H1 (cell line): Measurements from ENCODE around the gene ITGA11. TPM values are rescaled to one million over a fixed set of nuclear protein-coding genes. Genes with fewer than 3 reads are reported as not detected.

Experiments
- CTCF ChIA-PET: fragments of 300-600 bp; sonication (Branson Sonifier 250); formaldehyde crosslinking; loops from one replicate; lab custom pipeline; 2021; ENCODE audit not compliant: partially characterized antibody; lab: Charles Lee
- POLR2A ChIA-PET: fragments of 300-600 bp; sonication (Branson Sonifier 250); formaldehyde crosslinking; loops from one replicate; lab custom pipeline; 2021; ENCODE audit warnings: inconsistent platforms; ENCODE audit not compliant: partially characterized antibody; lab: Charles Lee
- DNase-seq, 2 experiments: peaks; one replicate each; pipeline versions ENCODE4 v3.0.0 to v3.0.0-alpha.2; 2010 to 2022; ENCODE audit warnings: low spot score in 2 of 2, low read depth in 1 of 2, mixed read lengths in 1 of 2
- FAIRE-seq: peaks from 2 replicates; lab custom pipeline; 2011; peaks lifted over from hg19 to GRCh38; lab: Jason Lieb, UNC
- H2AFZ ChIP-seq: 2 replicates; pipeline ENCODE4 v1.8.1; 2012; ENCODE audit warnings: low read length, inconsistent platforms
- H2AK5ac ChIP-seq: 2 replicates; pipeline ENCODE4 v1.6.1; 2013; ENCODE audit warnings: low read depth, low read length
- H2BK120ac ChIP-seq: replicated peaks from 2 replicates; pipeline ENCODE3; 2013; ENCODE audit warnings: low read depth, low read length, inconsistent platforms
- H2BK12ac ChIP-seq: 2 replicates; pipeline ENCODE4 v1.6.1; 2013; ENCODE audit warnings: low read depth, low read length
- H2BK15ac ChIP-seq: 2 replicates; pipeline ENCODE4 v1.6.1; 2013; ENCODE audit warnings: low read length
- H2BK20ac ChIP-seq: 2 replicates; pipeline ENCODE4 v1.6.1; 2013; ENCODE audit warnings: low read length
- H2BK5ac ChIP-seq: 2 replicates; pipeline ENCODE4 v1.6.1; 2013; ENCODE audit warnings: low read depth, low read length
- H3K14ac ChIP-seq: 2 replicates; pipeline ENCODE4 v1.6.1; 2013; ENCODE audit warnings: inconsistent platforms; ENCODE audit not compliant: insufficient read length
- H3K18ac ChIP-seq: 2 replicates; pipeline ENCODE4 v1.6.1; 2013; ENCODE audit warnings: low read length; ENCODE audit errors: extremely low read depth
- H3K23ac ChIP-seq: 2 replicates; pipeline ENCODE4 v1.6.1; 2013; ENCODE audit warnings: inconsistent platforms; ENCODE audit not compliant: insufficient read length
- H3K23me2 ChIP-seq: 2 replicates; pipeline ENCODE4 v1.6.1; 2013; ENCODE audit warnings: low read depth, low read length
- H3K27ac ChIP-seq: 2 replicates; pipeline ENCODE4 v1.6.1; 2011; ENCODE audit warnings: low read depth, low read length, inconsistent platforms
- H3K27me3 ChIP-seq, 4 experiments: replicated peaks in 1 of 4; 1 replicate in 1 of 4; 2 replicates in 3 of 4; pipeline versions ENCODE4 v1.6.1 to v1.8.1; 2011 to 2013; ENCODE audit warnings: low read length in 3 of 4, mild to moderate bottlenecking in 3 of 4, inconsistent platforms in 2 of 4, mixed read lengths in 2 of 4, moderate library complexity in 1 of 4; ENCODE audit not compliant: control insufficient read depth in 3 of 4, insufficient read depth in 3 of 4; ENCODE audit errors: extremely low read depth in 1 of 4
- H3K36me3 ChIP-seq, 4 experiments: 2 replicates each; pipeline versions ENCODE4 v1.6.1 to v1.8.1; 2011 to 2013; ENCODE audit warnings: mild to moderate bottlenecking in 4 of 4, low read length in 3 of 4, moderate library complexity in 2 of 4, control low read depth in 1 of 4, inconsistent platforms in 1 of 4; ENCODE audit not compliant: insufficient read depth in 4 of 4, control insufficient read depth in 2 of 4
- H3K4ac ChIP-seq: replicated peaks from 2 replicates; pipeline ENCODE3; 2013; ENCODE audit warnings: low read length, low read depth, mixed read lengths, inconsistent platforms; ENCODE audit not compliant: insufficient read length
- H3K4me1 ChIP-seq, 4 experiments: replicated peaks in 1 of 4; 1 replicate in 1 of 4; 2 replicates in 3 of 4; pipeline versions ENCODE4 v1.6.1 to v1.8.1; 2011 to 2013; ENCODE audit warnings: low read length in 3 of 4, inconsistent platforms in 2 of 4, mixed read lengths in 1 of 4; ENCODE audit not compliant: insufficient read depth in 4 of 4, control insufficient read depth in 3 of 4
- H3K4me2 ChIP-seq, 2 experiments: 2 replicates each; pipeline versions ENCODE4 v1.6.1 to v1.8.1; 2011 to 2013; ENCODE audit warnings: low read depth in 2 of 2, low read length in 2 of 2, control low read depth in 1 of 2, inconsistent platforms in 1 of 2, mild to moderate bottlenecking in 1 of 2; ENCODE audit not compliant: insufficient read depth in 1 of 2
- H3K4me3 ChIP-seq, 4 experiments: fragments of 200-600, 300-600 bp in 1 of 4; sonication (generic), shearing (Covaris generic), sonication (Bioruptor Twin) in 1 of 4; 2 replicates each; pipeline versions ENCODE4 v1.5.1 to v1.8.1; 2011 to 2016; ENCODE audit warnings: low read length in 4 of 4, low read depth in 3 of 4, control low read depth in 2 of 4, inconsistent platforms in 2 of 4, mild to moderate bottlenecking in 2 of 4, mixed read lengths in 1 of 4, moderate library complexity in 1 of 4; ENCODE audit not compliant: insufficient read depth in 2 of 4; ENCODE audit errors: extremely low read depth in 1 of 4
- H3K56ac ChIP-seq: replicated peaks from 2 replicates; pipeline ENCODE3; 2013; ENCODE audit warnings: low read depth, mild to moderate bottlenecking, mixed read lengths, low read length, inconsistent platforms; ENCODE audit not compliant: insufficient read length
- H3K79me1 ChIP-seq: 2 replicates; pipeline ENCODE4 v1.6.1; 2013; ENCODE audit warnings: low read depth, low read length, control low read depth
- H3K79me2 ChIP-seq, 2 experiments: 2 replicates each; pipeline versions ENCODE4 v1.6.1 to v1.8.1; 2012 to 2013; ENCODE audit warnings: low read length in 2 of 2, mild to moderate bottlenecking in 2 of 2, inconsistent platforms in 1 of 2; ENCODE audit not compliant: insufficient read depth in 2 of 2, control insufficient read depth in 1 of 2
- H3K9ac ChIP-seq, 4 experiments: replicated peaks in 1 of 4; 1 replicate in 1 of 4; 2 replicates in 3 of 4; pipeline versions ENCODE4 v1.6.1 to v1.8.1; 2011 to 2013; ENCODE audit warnings: low read depth in 3 of 4, low read length in 3 of 4, control low read depth in 2 of 4, mild to moderate bottlenecking in 2 of 4, moderate library complexity in 2 of 4, inconsistent platforms in 1 of 4; ENCODE audit errors: extremely low read depth in 1 of 4
- H3K9me3 ChIP-seq, 2 experiments: 2 replicates each; pipeline versions ENCODE4 v1.6.1 to v1.8.1; 2012 to 2013; ENCODE audit warnings: mild to moderate bottlenecking in 2 of 2, moderate library complexity in 2 of 2, control low read depth in 1 of 2, inconsistent platforms in 1 of 2, low read depth in 1 of 2, low read length in 1 of 2, mixed read lengths in 1 of 2; ENCODE audit not compliant: insufficient read depth in 2 of 2
- H4K20me1 ChIP-seq, 2 experiments: replicated peaks in 1 of 2; 2 replicates each; pipeline versions ENCODE3 to v1.8.1; 2011 to 2013; ENCODE audit warnings: inconsistent platforms in 2 of 2, low read length in 2 of 2, mild to moderate bottlenecking in 1 of 2; ENCODE audit not compliant: insufficient read depth in 2 of 2, control insufficient read depth in 1 of 2
- H4K5ac ChIP-seq: 2 replicates; pipeline ENCODE4 v1.6.1; 2013; ENCODE audit warnings: low read length, low read depth, mixed read lengths, inconsistent platforms; ENCODE audit not compliant: insufficient read length
- H4K8ac ChIP-seq: 2 replicates; pipeline ENCODE4 v1.8.0; 2013; ENCODE audit warnings: mild to moderate bottlenecking, moderate library complexity, low read length, inconsistent platforms; ENCODE audit not compliant: insufficient read depth; ENCODE audit errors: extremely low read depth
- H4K91ac ChIP-seq: replicated peaks from 2 replicates; pipeline ENCODE3; 2013; ENCODE audit warnings: low read length, mixed read lengths, inconsistent platforms; ENCODE audit not compliant: insufficient read length
- CEBPB ChIP-seq: IDR thresholded peaks from 2 replicates; pipeline ENCODE4 v1.6.1; 2012; ENCODE audit warnings: low read depth, low read length
- CREB1 ChIP-seq: IDR thresholded peaks from 2 replicates; pipeline ENCODE4 v1.6.1; 2012; ENCODE audit warnings: inconsistent platforms
- CTBP2 ChIP-seq: IDR thresholded peaks from 2 replicates; pipeline ENCODE4 v1.7.0; 2011; ENCODE audit warnings: borderline replicate concordance, mild to moderate bottlenecking, moderate library complexity, mixed read lengths, low read length; ENCODE audit not compliant: insufficient read depth, insufficient read length
- EP300 ChIP-seq, 2 experiments: IDR thresholded peaks; 1 replicate in 1 of 2; 2 replicates in 1 of 2; pipeline ENCODE4 v1.6.1; 2011 to 2012; ENCODE audit warnings: low read depth in 2 of 2, low read length in 2 of 2, mild to moderate bottlenecking in 2 of 2, borderline replicate concordance in 1 of 2, inconsistent platforms in 1 of 2, moderate library complexity in 1 of 2
- EZH2 ChIP-seq: fragments of 200-600 bp; sonication (generic); IDR thresholded peaks from 2 replicates; pipeline ENCODE4 v1.7.1; 2012; ENCODE audit warnings: low read depth, mild to moderate bottlenecking, moderate library complexity, low read length, inconsistent platforms; ENCODE audit not compliant: severe bottlenecking
- FOSL1 ChIP-seq: IDR thresholded peaks from 2 replicates; pipeline ENCODE4 v1.6.1; 2011; ENCODE audit warnings: mild to moderate bottlenecking, low read depth, low read length, moderate library complexity; ENCODE audit not compliant: insufficient read depth
- KDM1A ChIP-seq: fragments of 200-600, 300-600 bp; sonication (generic); IDR thresholded peaks from 2 replicates; pipeline ENCODE4 v1.7.1; 2016; ENCODE audit warnings: mild to moderate bottlenecking, low read length, borderline replicate concordance
- KDM4A ChIP-seq: IDR thresholded peaks from one replicate; pipeline ENCODE4 v1.7.1; 2012; ENCODE audit warnings: low read depth, mild to moderate bottlenecking, moderate library complexity, low read length, inconsistent platforms; ENCODE audit not compliant: severe bottlenecking
- POU5F1 ChIP-seq: IDR thresholded peaks from 2 replicates; pipeline ENCODE4 v1.6.1; 2011; ENCODE audit warnings: low read depth, mild to moderate bottlenecking, low read length, moderate library complexity
- SIX5 ChIP-seq: IDR thresholded peaks from 2 replicates; pipeline ENCODE4 v1.6.1; 2011; ENCODE audit warnings: mild to moderate bottlenecking, low read depth, low read length
- WGBS, 2 experiments: shearing (Covaris generic) in 1 of 2; methylation state at CpG; one replicate each; pipeline versions ENCODE4 v1.1.6 to v1.1.7; 2013 to 2015; ENCODE audit warnings: low lambda C conversion rate in 2 of 2, mixed read lengths in 2 of 2, inconsistent platforms in 1 of 2, low coverage in 1 of 2, missing lambda C conversion rate in 1 of 2; ENCODE audit not compliant: insufficient replicate concordance in 2 of 2, insufficient coverage in 1 of 2, insufficient read length in 1 of 2; ENCODE audit errors: extremely low coverage in 1 of 2, missing lambda C conversion rate in 1 of 2; 5-methylcytosine and 5-hydroxymethylcytosine counted together
- polyA plus RNA-seq, 7 experiments: library from polyadenylated mRNA; depleted of rRNA in 3 of 7; stranded (reverse) in 5 of 7; unstranded in 2 of 7; fragments of >200 nt in 5 of 7; fragments of 200-250 nt in 2 of 7; gene quantifications; 1 replicate in 5 of 7; 2 replicates in 1 of 7; 4 replicates in 1 of 7; pipeline versions ENCODE4 v1.2.1 to v1.2.3, GENCODE V29; 2011 to 2013; ENCODE audit warnings: missing spikeins in 2 of 7, mixed read lengths in 2 of 7
- total RNA-seq: library from RNA; stranded (reverse); fragmentation: NEBNext Ultra II Directional; extraction: Animal tissue kit (Norgen Biotek cat#: 25700); gene quantifications from 2 replicates; pipeline ENCODE4 v1.2.1, GENCODE V29; 2021
- TF ChIP-seq, protein P1 (sequence below): IDR thresholded peaks from 2 replicates; pipeline ENCODE4 v1.6.1; 2012; ENCODE audit warnings: low read length, inconsistent platforms

Gene ITGA11
- total and polyA plus RNA-seq, 2 of the 8 experiments (the other 6 are each of a cell fraction or from before 2014, with no cell fraction given) = 0.05 to 0.06 TPM

DNA sequence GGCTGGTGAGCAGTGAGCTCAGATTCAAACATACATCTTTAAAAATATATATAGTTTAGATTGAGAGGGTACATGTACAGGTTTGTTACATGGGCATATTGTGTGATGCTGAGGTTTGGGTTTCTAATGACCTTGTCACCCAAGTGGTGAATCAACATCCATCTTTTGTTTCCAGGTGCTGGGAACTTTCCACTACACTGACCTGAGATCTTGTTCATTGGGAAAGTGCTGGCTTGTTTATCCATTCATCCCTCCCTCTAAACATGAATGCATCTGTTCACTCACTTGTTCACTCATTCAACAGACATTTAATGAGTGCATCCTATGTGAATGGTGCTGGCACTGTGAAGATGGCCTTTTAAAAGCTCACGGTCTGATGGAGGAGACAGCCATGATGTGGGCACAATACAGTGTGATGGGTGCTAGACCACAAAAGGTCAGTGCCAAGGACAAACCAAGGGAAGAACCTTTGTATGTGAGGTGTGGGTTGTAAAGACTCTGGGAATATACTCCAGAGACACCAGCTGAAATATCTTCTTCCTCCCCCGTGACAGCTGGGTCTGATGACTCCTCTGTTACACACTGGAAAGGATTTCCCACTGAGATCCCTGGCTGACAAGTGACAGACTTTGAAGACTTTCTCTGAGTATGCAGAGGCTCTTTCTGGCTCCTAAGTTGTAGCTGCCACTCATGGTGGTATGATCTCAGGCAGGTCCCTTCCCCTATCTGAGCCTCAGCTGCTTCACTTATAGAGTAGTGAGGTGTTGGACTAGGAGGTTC, 16.2 kb upstream of the ITGA11 start:
- Histone ChIP-seq H2BK20ac (no peak overlapping the region), H3K36me3 (no peaks in the 10 kb centered on the region), H3K27ac (no peak overlapping the region), H3K4ac (no peak overlapping the region), H3K27me3 (peaks cover 0 to 2% (median under 1%) of the 10 kb centered on the region in 4 experiments; a peak in 2 of 7 replicates), H3K9ac (no peak overlapping the region), H3K56ac (no peak overlapping the region), H2AFZ (no peak overlapping the region), H3K4me2 (no peak overlapping the region), H3K23ac (no peak overlapping the region), H3K4me3 (no peak overlapping the region), H2BK5ac (no peak overlapping the region), H2BK12ac (no peak overlapping the region), H4K20me1 (no peaks in the 10 kb centered on the region), H3K9me3 (no peaks in the 10 kb centered on the region), H3K4me1 (no peaks in the 10 kb centered on the region), H4K91ac (no peak overlapping the region), H3K23me2 (no peaks in the 10 kb centered on the region), H3K79me1 (no peaks in the 10 kb centered on the region), H4K5ac (no peak overlapping the region), H3K18ac (no peak overlapping the region), H3K79me2 (no peaks in the 10 kb centered on the region), H4K8ac (no peak overlapping the region), H2AK5ac (no peak overlapping the region), H2BK15ac (no peak overlapping the region), H3K14ac (no peak overlapping the region), H2BK120ac (no peak overlapping the region)
- FAIRE-seq = no peak
- WGBS, 2 experiments = 47% methylated on average over 2 of the region's 2 CpGs; no CpG with 5 or more reads in 1 of the 2 experiments
- ChIA-PET CTCF (interaction anchor here (1.0 to 2.0 kb wide), 4 partner anchors 22 to 195 kb away, joined by 3 to 5 read pairs (median 3); no protein-coding TSS in a partner anchor), POLR2A (no interaction called here)
- DNase-seq = no peak
- TF ChIP-seq CREB1 (no peak), SIX5 (no peak), CTBP2 (no peak), KDM1A (no peak), KDM4A (no peak), EZH2 (no peak), EP300 (IDR thresholded peaks at IDR 0.05; ENCODE audit: borderline replicate concordance in 1 of 2, low read depth in 2 of 2, low read length in 2 of 2) (no peak), POU5F1 (no peak), FOSL1 (no peak), CEBPB (no peak)
- TF ChIP-seq, protein P1, sequence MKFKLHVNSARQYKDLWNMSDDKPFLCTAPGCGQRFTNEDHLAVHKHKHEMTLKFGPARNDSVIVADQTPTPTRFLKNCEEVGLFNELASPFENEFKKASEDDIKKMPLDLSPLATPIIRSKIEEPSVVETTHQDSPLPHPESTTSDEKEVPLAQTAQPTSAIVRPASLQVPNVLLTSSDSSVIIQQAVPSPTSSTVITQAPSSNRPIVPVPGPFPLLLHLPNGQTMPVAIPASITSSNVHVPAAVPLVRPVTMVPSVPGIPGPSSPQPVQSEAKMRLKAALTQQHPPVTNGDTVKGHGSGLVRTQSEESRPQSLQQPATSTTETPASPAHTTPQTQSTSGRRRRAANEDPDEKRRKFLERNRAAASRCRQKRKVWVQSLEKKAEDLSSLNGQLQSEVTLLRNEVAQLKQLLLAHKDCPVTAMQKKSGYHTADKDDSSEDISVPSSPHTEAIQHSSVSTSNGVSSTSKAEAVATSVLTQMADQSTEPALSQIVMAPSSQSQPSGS = no peak
